OCI-LY7 (cell line): ENCODE measurements around the gene FBLN2.

ENCODE experiments used
- CTCF ChIP-seq: fragments of 200-600 bp; sonication (generic); conservative IDR thresholded peaks from 2 replicates; pipeline ENCODE4 v1.5.1; 2014; ENCODE audit warnings: mild to moderate bottlenecking, antibody characterized with exemption, low read length, moderate library complexity, mixed read lengths
- EZH2phosphoT487 ChIP-seq: fragments of 200-600 bp; sonication (generic); IDR thresholded peaks from 2 replicates; pipeline ENCODE4 v1.6.1; 2018; ENCODE audit warnings: low read depth, borderline replicate concordance, mild to moderate bottlenecking, mixed run types, antibody characterized with exemption, low read length, moderate library complexity, mixed read lengths

DNA sequence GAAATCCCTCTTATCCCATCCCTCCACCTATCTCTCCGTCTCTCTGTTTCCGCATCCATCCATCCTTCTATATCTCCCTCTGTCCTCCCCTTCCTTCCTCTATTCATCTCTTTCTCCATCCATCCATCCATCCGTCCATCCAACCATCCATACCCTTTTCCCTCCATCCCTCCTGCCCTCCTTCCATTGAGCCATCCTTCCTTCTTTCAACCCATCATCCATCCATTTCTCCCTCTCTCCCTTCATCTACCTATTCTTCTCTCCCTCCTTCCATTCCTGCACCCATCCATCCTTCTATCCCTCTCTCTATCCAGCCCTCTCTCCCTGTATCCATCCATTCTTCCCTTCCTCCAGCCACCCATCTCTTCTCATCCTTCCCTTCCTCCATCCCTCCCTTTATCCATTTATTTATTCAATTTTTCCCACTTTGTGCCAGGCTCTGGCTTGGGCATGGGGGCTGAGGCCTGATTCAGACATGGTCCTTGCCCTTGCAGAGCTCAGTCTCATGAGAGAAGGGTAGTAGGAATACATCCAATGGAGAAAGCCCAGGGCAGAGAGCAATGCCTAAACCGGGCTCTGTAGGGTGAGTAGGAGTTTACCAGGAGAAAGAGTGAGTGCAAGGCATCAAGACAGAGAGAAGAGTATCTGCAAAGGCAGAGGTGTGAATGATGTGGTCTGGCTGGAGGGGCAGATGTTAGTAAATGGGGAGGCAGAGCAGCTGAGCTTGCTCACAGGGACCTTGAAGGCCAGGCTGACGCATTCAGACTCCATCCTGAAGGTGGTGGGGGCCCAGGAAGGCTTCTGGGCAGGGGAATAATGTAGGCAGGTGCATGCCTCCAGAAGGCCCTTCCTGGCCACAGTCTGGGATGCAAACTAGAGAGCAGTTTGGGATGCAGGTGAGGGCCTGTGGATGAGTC, 19.5 kb upstream of the FBLN2 start:
- no peak for TF ChIP-seq EZH2phosphoT487
- TF ChIP-seq CTCF = no peak
